ENCODE data around the gene SORCS3. TPM values are rescaled to one million over a fixed set of nuclear protein-coding genes. Genes with fewer than 3 reads are reported as not detected.

SORCS3 gene
- total RNA-seq, 1 experiment from 2014 or later = not detected

DNA sequence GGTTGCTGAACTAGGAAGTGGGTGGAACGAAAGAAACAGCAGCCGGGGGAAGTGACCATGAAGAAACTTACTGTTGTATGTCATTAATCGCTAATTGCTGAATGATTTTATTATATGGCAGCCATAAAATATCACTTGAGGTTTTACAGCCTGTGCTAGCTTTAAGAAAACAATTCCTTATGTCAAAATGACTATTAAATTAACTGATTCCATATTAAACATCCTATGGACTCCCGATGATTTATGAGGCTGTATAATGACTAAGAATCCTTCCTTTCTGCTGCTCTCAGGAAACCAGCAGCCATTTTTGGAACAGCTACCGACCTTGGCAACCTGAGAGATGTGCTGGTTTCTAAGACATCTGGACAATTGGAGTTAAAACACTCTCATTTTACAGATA, 421.9 kb downstream of the SORCS3 start:
- ATAC-seq (no peak), DNase-seq (ENCODE audit: low read depth, low spot score) (no peak)
- H3K4me3 ChIP-seq (ENCODE audit: low read depth in 2 of 2, low read length in 2 of 2) = no peak overlapping the region
- TF ChIP-seq POLR2AphosphoS5 (IDR thresholded peaks at IDR 0.05; ENCODE audit: low read depth, low read length) (no peak), TCF7L2 (IDR thresholded peaks at IDR 0.05; ENCODE audit: low read depth, low read length) (no peak), SIN3A (IDR thresholded peaks at IDR 0.05; ENCODE audit: borderline replicate concordance, insufficient read depth, low read depth, low read length) (no peak)
- TF ChIP-seq, protein P1, sequence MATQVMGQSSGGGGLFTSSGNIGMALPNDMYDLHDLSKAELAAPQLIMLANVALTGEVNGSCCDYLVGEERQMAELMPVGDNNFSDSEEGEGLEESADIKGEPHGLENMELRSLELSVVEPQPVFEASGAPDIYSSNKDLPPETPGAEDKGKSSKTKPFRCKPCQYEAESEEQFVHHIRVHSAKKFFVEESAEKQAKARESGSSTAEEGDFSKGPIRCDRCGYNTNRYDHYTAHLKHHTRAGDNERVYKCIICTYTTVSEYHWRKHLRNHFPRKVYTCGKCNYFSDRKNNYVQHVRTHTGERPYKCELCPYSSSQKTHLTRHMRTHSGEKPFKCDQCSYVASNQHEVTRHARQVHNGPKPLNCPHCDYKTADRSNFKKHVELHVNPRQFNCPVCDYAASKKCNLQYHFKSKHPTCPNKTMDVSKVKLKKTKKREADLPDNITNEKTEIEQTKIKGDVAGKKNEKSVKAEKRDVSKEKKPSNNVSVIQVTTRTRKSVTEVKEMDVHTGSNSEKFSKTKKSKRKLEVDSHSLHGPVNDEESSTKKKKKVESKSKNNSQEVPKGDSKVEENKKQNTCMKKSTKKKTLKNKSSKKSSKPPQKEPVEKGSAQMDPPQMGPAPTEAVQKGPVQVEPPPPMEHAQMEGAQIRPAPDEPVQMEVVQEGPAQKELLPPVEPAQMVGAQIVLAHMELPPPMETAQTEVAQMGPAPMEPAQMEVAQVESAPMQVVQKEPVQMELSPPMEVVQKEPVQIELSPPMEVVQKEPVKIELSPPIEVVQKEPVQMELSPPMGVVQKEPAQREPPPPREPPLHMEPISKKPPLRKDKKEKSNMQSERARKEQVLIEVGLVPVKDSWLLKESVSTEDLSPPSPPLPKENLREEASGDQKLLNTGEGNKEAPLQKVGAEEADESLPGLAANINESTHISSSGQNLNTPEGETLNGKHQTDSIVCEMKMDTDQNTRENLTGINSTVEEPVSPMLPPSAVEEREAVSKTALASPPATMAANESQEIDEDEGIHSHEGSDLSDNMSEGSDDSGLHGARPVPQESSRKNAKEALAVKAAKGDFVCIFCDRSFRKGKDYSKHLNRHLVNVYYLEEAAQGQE (IDR thresholded peaks at IDR 0.05; ENCODE audit: insufficient read depth in 1 of 2, low read depth in 2 of 2, low read length in 1 of 2) = no peak
- TF ChIP-seq, protein P2, sequence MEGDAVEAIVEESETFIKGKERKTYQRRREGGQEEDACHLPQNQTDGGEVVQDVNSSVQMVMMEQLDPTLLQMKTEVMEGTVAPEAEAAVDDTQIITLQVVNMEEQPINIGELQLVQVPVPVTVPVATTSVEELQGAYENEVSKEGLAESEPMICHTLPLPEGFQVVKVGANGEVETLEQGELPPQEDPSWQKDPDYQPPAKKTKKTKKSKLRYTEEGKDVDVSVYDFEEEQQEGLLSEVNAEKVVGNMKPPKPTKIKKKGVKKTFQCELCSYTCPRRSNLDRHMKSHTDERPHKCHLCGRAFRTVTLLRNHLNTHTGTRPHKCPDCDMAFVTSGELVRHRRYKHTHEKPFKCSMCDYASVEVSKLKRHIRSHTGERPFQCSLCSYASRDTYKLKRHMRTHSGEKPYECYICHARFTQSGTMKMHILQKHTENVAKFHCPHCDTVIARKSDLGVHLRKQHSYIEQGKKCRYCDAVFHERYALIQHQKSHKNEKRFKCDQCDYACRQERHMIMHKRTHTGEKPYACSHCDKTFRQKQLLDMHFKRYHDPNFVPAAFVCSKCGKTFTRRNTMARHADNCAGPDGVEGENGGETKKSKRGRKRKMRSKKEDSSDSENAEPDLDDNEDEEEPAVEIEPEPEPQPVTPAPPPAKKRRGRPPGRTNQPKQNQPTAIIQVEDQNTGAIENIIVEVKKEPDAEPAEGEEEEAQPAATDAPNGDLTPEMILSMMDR (IDR thresholded peaks at IDR 0.05) = no peak
- ChIA-PET POLR2A (no interaction called here), CTCF (no interaction called here)
- in situ Hi-C loops (cut with HindIII; ENCODE audit: low pct_unique_long_range_greater_than_20kb, low sequenced_read_pairs) (no loop called here), intact Hi-C loops (cut with micrococcal nuclease; ENCODE audit: unreplicated experiment) (no loop called here)
- H3K9me3 ChIP-seq (ENCODE audit: control insufficient read depth, insufficient read depth, low read depth, low read length) = no peaks in the 10 kb centered on the region
- no peaks in the 10 kb centered on the region for H3K36me3 ChIP-seq (ENCODE audit: control insufficient read depth, insufficient read depth, low read length)
- no peaks in the 10 kb centered on the region for H3K27me3 ChIP-seq (ENCODE audit: control insufficient read depth, insufficient read depth, low read length)
- no peak overlapping the region for H3K27ac ChIP-seq (ENCODE audit: low read length)
- no TSS peak for BruUV-seq (replicated peaks)
- no peaks in the 10 kb centered on the region for H3K4me1 ChIP-seq (ENCODE audit: control insufficient read depth, insufficient read depth, low read length)

DNA sequence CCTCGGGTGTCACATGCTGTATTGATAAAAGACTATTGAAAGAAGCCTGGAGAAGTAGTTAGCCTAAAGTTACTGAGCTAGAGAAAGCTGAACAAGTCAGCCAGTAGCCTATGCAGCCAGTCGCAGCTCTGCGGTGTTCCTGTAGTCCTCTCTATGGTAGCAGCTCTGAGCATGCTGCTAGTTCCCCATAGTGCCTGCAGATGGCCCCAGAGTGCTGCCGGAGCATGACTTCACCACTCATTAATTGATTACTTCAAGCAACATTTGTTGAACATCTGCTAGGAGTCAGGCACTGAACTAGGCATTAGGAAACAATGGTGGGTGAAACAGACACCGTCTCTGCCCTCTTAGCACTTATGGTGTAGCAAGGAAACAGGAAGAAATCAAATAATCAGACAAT, 422.7 kb downstream of the SORCS3 start:
- Histone ChIP-seq H3K4me1 (ENCODE audit: control insufficient read depth, insufficient read depth, low read length) (no peaks in the 10 kb centered on the region), H3K9me3 (ENCODE audit: control insufficient read depth, insufficient read depth, low read depth, low read length) (no peaks in the 10 kb centered on the region), H3K4me3 (ENCODE audit: low read depth in 2 of 2, low read length in 2 of 2) (no peak overlapping the region), H3K27me3 (ENCODE audit: control insufficient read depth, insufficient read depth, low read length) (no peaks in the 10 kb centered on the region), H3K36me3 (ENCODE audit: control insufficient read depth, insufficient read depth, low read length) (no peaks in the 10 kb centered on the region), H3K27ac (ENCODE audit: low read length) (no peak overlapping the region)
- in situ Hi-C loops (cut with HindIII; ENCODE audit: low pct_unique_long_range_greater_than_20kb, low sequenced_read_pairs) = no loop called here
- peak; percentile 2 for DNase-seq (ENCODE audit: low read depth, low spot score)
- no TSS peak for BruUV-seq (replicated peaks)
- no peak for ATAC-seq
- intact Hi-C loops (cut with micrococcal nuclease; ENCODE audit: unreplicated experiment) = no loop called here
- POLR2A ChIA-PET = no interaction called here
- TF ChIP-seq, protein P2 (IDR thresholded peaks at IDR 0.05) = peak; percentile 68
- TF ChIP-seq SIN3A (IDR thresholded peaks at IDR 0.05; ENCODE audit: borderline replicate concordance, insufficient read depth, low read depth, low read length) = no peak
- CTCF ChIA-PET = no interaction called here

DNA sequence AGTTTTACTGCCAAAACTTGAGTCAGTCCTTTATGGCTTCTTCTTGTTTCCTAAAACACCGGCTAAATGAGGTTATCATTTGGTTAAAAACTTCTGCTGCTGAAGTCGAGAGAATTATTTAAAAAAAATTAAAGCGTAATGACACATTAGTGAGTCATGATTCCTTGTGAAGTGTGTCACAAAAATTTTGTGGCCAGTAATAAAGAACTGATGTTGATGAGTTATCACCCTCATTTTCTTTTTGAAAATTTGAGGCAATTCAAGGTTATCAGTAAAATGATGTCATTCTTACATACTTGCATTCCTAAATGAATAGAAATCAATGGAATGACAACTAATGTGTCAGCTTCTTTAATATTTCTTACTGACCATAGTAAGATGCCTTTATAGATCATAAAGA, 427.4 kb downstream of the SORCS3 start:
- in situ Hi-C loops (cut with HindIII; ENCODE audit: low pct_unique_long_range_greater_than_20kb, low sequenced_read_pairs) = no loop called here
- no peaks in the 10 kb centered on the region for H3K9me3 ChIP-seq (ENCODE audit: control insufficient read depth, insufficient read depth, low read depth, low read length)
- no peak for TF ChIP-seq SIN3A (IDR thresholded peaks at IDR 0.05; ENCODE audit: borderline replicate concordance, insufficient read depth, low read depth, low read length)
- TF ChIP-seq, protein P1 (IDR thresholded peaks at IDR 0.05; ENCODE audit: insufficient read depth in 1 of 2, low read depth in 2 of 2, low read length in 1 of 2) = no peak
- TF ChIP-seq TCF7L2 (IDR thresholded peaks at IDR 0.05; ENCODE audit: low read depth, low read length) = no peak
- TF ChIP-seq POLR2AphosphoS5 (IDR thresholded peaks at IDR 0.05; ENCODE audit: low read depth, low read length) = no peak
- TF ChIP-seq, protein P2 (IDR thresholded peaks at IDR 0.05) = no peak
- DNase-seq (ENCODE audit: low read depth, low spot score) (no peak), ATAC-seq (no peak)
- H3K27me3 ChIP-seq (ENCODE audit: control insufficient read depth, insufficient read depth, low read length) = peaks cover 2% of the 10 kb centered on the region; the same call in 1 of the 2 replicates
- no peaks in the 10 kb centered on the region for H3K36me3 ChIP-seq (ENCODE audit: control insufficient read depth, insufficient read depth, low read length)
- H3K4me1 ChIP-seq (ENCODE audit: control insufficient read depth, insufficient read depth, low read length) = no peaks in the 10 kb centered on the region
- H3K27ac ChIP-seq (ENCODE audit: low read length) = no peak overlapping the region
- POLR2A ChIA-PET = no interaction called here
- CTCF ChIA-PET = no interaction called here
- no peak overlapping the region for H3K4me3 ChIP-seq (ENCODE audit: low read depth in 2 of 2, low read length in 2 of 2)
- intact Hi-C loops (cut with micrococcal nuclease; ENCODE audit: unreplicated experiment) = no loop called here
- no TSS peak for BruUV-seq (replicated peaks)
